Testis (tissue), 2 donors: ENCODE measurements around the gene RXFP3.
"Not testable (repeated sequence)": the region's sequence is repeated elsewhere in the genome, so short reads cannot be mapped to it uniquely, and the experiment has no call there.

ENCODE experiments used
- POLR2A ChIP-seq: fragments of 450-650 bp; IDR thresholded peaks from one replicate; pipeline ENCODE4 v1.6.1; 2017; ENCODE audit warnings: antibody characterized with exemption, mild to moderate bottlenecking, moderate library complexity
- TF ChIP-seq, protein P1 (sequence below), 3 experiments: fragments of 450-650 bp in 2 of 3; fragments of 200-600 bp in 1 of 3; sonication (generic) in 1 of 3; IDR thresholded peaks; one replicate each; pipeline ENCODE4 v1.5.1; 2016 to 2019; ENCODE audit warnings: antibody characterized with exemption in 3 of 3, mild to moderate bottlenecking in 2 of 3, moderate library complexity in 1 of 3

GRCh38 chr5:33906248-33906647, 29.9 kb upstream of the RXFP3 start:
- not testable (repeated sequence) for TF ChIP-seq POLR2A
- TF ChIP-seq, protein P1, sequence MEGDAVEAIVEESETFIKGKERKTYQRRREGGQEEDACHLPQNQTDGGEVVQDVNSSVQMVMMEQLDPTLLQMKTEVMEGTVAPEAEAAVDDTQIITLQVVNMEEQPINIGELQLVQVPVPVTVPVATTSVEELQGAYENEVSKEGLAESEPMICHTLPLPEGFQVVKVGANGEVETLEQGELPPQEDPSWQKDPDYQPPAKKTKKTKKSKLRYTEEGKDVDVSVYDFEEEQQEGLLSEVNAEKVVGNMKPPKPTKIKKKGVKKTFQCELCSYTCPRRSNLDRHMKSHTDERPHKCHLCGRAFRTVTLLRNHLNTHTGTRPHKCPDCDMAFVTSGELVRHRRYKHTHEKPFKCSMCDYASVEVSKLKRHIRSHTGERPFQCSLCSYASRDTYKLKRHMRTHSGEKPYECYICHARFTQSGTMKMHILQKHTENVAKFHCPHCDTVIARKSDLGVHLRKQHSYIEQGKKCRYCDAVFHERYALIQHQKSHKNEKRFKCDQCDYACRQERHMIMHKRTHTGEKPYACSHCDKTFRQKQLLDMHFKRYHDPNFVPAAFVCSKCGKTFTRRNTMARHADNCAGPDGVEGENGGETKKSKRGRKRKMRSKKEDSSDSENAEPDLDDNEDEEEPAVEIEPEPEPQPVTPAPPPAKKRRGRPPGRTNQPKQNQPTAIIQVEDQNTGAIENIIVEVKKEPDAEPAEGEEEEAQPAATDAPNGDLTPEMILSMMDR (IDR thresholded peaks at IDR 0.05), result not testable (repeated sequence)
